ENCODE results near the gene ACSF3. TPM values are rescaled to one million over a fixed set of nuclear protein-coding genes. Genes with fewer than 3 reads are reported as not detected.
A peak's percentile ranks its signal among the peaks of the same experiment; 100 is the strongest.

ACSF3 gene
- total RNA-seq, 2 experiments from 2014 or later = 44.7 to 49.5 TPM

- Mint-ChIP-seq H3K4me3 (peak overlapping the region; percentile 67), H3K4me1 (ENCODE audit: low read depth) (peaks cover 9% of the 10 kb centered on the region), H3K27me3 (no peaks in the 10 kb centered on the region), H3K36me3 (ENCODE audit: low read depth) (no peaks in the 10 kb centered on the region), H3K27ac (peak overlapping the region; percentile 75), H3K9me3 (no peaks in the 10 kb centered on the region)
- H3K9me3 ChIP-seq (ENCODE audit: control insufficient read depth in 1 of 2, insufficient read depth in 1 of 2, low read length in 2 of 2) = no peaks in the 10 kb centered on the region
- peaks cover 4 to 7% of the 10 kb centered on the region in 2 experiments for H3K27me3 ChIP-seq (ENCODE audit: control insufficient read depth in 1 of 2, insufficient read depth in 2 of 2, low read length in 2 of 2)
- no peak for TF ChIP-seq CTCF (IDR thresholded peaks at IDR 0.05)
- H3K4me3 ChIP-seq (ENCODE audit: low read length) = no peak overlapping the region
- H3K27ac ChIP-seq (ENCODE audit: low read depth in 1 of 2, low read length in 2 of 2) = no peak overlapping the region
- CTCF ChIA-PET = interaction anchor here (0.6 kb wide), 2 partner anchors 25 to 131 kb away, joined by 3 to 4 read pairs; no protein-coding TSS in a partner anchor
- intact Hi-C loops (cut with DNase I, micrococcal nuclease) = no loop called here
- H3K4me1 ChIP-seq (ENCODE audit: insufficient read depth, low read length) = no peaks in the 10 kb centered on the region
- H3K36me3 ChIP-seq (ENCODE audit: insufficient read depth, low read length) = no peaks in the 10 kb centered on the region
- DNase-seq (peak in 3 of 14 experiments; percentile 16 to 62 (median 46)), ATAC-seq (ENCODE audit: poor library complexity) (peak; percentile 58)
- POLR2A ChIA-PET = interaction anchor here (0.9 to 1.6 kb wide), 4 partner anchors 9 to 53 kb away, joined by 6 to 8 read pairs (median 7); partner anchors contain the start of gene ACSF3
These were observed 9.2 kb upstream of the ACSF3 start for GRCh38 chr16:89084411-89084810.

- Mint-ChIP-seq H3K36me3 (ENCODE audit: low read depth) (no peaks in the 10 kb centered on the region), H3K27ac (peak overlapping the region; percentile 75), H3K9me3 (no peaks in the 10 kb centered on the region), H3K27me3 (peaks cover 6% of the 10 kb centered on the region), H3K4me3 (peak overlapping the region; percentile 67), H3K4me1 (ENCODE audit: low read depth) (peaks cover 9% of the 10 kb centered on the region)
- POLR2A ChIA-PET = interaction anchor here (0.9 to 1.6 kb wide), 4 partner anchors 9 to 53 kb away, joined by 6 to 8 read pairs (median 7); partner anchors contain the start of gene ACSF3
- ATAC-seq (ENCODE audit: poor library complexity) (no peak), DNase-seq (no peak)
- Histone ChIP-seq H3K4me1 (ENCODE audit: insufficient read depth, low read length) (no peaks in the 10 kb centered on the region), H3K36me3 (ENCODE audit: insufficient read depth, low read length) (no peaks in the 10 kb centered on the region), H3K27me3 (ENCODE audit: control insufficient read depth in 1 of 2, insufficient read depth in 2 of 2, low read length in 2 of 2) (peaks cover 9 to 12% of the 10 kb centered on the region in 2 experiments), H3K9me3 (ENCODE audit: control insufficient read depth in 1 of 2, insufficient read depth in 1 of 2, low read length in 2 of 2) (no peaks in the 10 kb centered on the region), H3K4me3 (ENCODE audit: low read length) (no peak overlapping the region), H3K27ac (ENCODE audit: low read depth in 1 of 2, low read length in 2 of 2) (no peak overlapping the region)
- TF ChIP-seq CTCF (IDR thresholded peaks at IDR 0.05) = no peak
- CTCF ChIA-PET = interaction anchor here (0.6 kb wide), 1 partner anchor 24 kb away, joined by 4 read pairs; no protein-coding TSS in a partner anchor
- intact Hi-C loops (cut with DNase I, micrococcal nuclease) = no loop called here
These were observed 8.6 kb upstream of the ACSF3 start for GRCh38 chr16:89084814-89085612.

- POLR2A ChIA-PET = interaction anchor here (1.1 kb wide), 1 partner anchor 30 kb away, joined by 3 read pairs; no protein-coding TSS in a partner anchor
- peaks cover 9% of the 10 kb centered on the region for H3K27me3 Mint-ChIP-seq
- Histone ChIP-seq H3K36me3 (ENCODE audit: insufficient read depth, low read length) (no peaks in the 10 kb centered on the region), H3K27ac (ENCODE audit: low read depth in 1 of 2, low read length in 2 of 2) (no peak overlapping the region), H3K4me1 (ENCODE audit: insufficient read depth, low read length) (no peaks in the 10 kb centered on the region), H3K4me3 (ENCODE audit: low read length) (no peak overlapping the region), H3K9me3 (ENCODE audit: control insufficient read depth in 1 of 2, insufficient read depth in 1 of 2, low read length in 2 of 2) (no peaks in the 10 kb centered on the region), H3K27me3 (ENCODE audit: control insufficient read depth in 1 of 2, insufficient read depth in 2 of 2, low read length in 2 of 2) (peaks cover 9 to 12% of the 10 kb centered on the region in 2 experiments)
- CTCF ChIA-PET = no interaction called here
- no peak overlapping the region for H3K27ac Mint-ChIP-seq
- DNase-seq = no peak
- intact Hi-C loops (cut with DNase I, micrococcal nuclease) = no loop called here
- H3K36me3 Mint-ChIP-seq (ENCODE audit: low read depth) = no peaks in the 10 kb centered on the region
- no peaks in the 10 kb centered on the region for H3K9me3 Mint-ChIP-seq
- no peak overlapping the region for H3K4me3 Mint-ChIP-seq
- peaks cover 9% of the 10 kb centered on the region for H3K4me1 Mint-ChIP-seq (ENCODE audit: low read depth)
- TF ChIP-seq CTCF (IDR thresholded peaks at IDR 0.05) = no peak
- no peak for ATAC-seq (ENCODE audit: poor library complexity)
These were observed 7.9 kb upstream of the ACSF3 start for GRCh38 chr16:89085755-89086154.

All from CD4-positive, alpha-beta T cell (primary cell).